LNCAP (cell line): Measurements from ENCODE around the gene SCN8A.

Experiments
- TF ChIP-seq, protein P1 (sequence below): fragments of 450-650 bp; IDR thresholded peaks from 2 replicates; pipeline ENCODE4 v1.5.1; 2017; ENCODE audit warnings: mild to moderate bottlenecking

Gene SCN8A

GRCh38 chr12:51777457-51777856, 186.4 kb downstream of the SCN8A start:
- TF ChIP-seq, protein P1, sequence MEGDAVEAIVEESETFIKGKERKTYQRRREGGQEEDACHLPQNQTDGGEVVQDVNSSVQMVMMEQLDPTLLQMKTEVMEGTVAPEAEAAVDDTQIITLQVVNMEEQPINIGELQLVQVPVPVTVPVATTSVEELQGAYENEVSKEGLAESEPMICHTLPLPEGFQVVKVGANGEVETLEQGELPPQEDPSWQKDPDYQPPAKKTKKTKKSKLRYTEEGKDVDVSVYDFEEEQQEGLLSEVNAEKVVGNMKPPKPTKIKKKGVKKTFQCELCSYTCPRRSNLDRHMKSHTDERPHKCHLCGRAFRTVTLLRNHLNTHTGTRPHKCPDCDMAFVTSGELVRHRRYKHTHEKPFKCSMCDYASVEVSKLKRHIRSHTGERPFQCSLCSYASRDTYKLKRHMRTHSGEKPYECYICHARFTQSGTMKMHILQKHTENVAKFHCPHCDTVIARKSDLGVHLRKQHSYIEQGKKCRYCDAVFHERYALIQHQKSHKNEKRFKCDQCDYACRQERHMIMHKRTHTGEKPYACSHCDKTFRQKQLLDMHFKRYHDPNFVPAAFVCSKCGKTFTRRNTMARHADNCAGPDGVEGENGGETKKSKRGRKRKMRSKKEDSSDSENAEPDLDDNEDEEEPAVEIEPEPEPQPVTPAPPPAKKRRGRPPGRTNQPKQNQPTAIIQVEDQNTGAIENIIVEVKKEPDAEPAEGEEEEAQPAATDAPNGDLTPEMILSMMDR, result no peak

DNA sequence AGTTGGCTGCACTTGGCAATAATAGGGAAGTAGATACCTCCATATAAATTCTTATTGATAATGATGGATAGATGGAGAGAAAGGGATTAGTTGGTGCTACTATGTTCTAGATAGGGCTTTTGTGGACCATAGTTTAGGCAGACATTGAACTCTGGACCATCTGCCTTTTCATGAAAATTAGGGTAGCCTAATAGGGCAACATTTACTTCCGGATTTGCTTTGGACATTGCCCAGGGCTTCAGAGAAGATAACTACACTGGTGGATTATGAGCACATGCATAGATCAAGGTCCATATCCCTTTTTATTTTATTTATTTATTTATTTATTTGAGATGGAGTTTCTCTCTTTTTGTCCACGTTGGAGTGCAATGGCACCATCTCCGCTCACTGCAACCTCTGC, 186.9 kb downstream of the SCN8A start:
- TF ChIP-seq, protein P1, result no peak

- TF ChIP-seq, protein P1, result no peak
Observed at GRCh38 chr12:51779876-51780275, 188.8 kb downstream of the SCN8A start.

GRCh38 chr12:51784688-51785087, 193.7 kb downstream of the SCN8A start:
- TF ChIP-seq, protein P1, result no peak

GRCh38 chr12:51785906-51786305, 194.9 kb downstream of the SCN8A start:
- TF ChIP-seq, protein P1, result no peak

DNA sequence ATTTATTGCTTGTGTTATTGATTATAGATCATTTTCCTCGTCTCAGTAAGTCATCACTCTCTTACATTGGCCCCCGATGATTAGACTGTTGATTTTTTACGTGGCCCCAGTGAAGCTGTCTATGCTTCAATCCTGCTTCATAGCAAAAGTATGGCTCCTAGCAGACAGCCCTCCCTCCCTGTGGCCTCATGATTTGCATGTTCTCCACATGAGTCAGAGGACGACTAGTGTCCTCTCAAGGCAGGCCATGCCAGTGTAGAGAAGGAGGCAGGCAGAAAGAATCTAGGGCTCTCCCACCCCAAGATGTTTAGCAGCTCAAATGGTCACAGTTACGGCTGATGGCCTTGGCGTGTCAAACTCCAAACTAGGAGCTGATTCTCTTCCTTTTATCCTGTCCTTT, 197.8 kb downstream of the SCN8A start:
- TF ChIP-seq, protein P1, result no peak

GRCh38 chr12:51792417-51792816, 201.4 kb downstream of the SCN8A start:
- TF ChIP-seq, protein P1, result no peak

DNA sequence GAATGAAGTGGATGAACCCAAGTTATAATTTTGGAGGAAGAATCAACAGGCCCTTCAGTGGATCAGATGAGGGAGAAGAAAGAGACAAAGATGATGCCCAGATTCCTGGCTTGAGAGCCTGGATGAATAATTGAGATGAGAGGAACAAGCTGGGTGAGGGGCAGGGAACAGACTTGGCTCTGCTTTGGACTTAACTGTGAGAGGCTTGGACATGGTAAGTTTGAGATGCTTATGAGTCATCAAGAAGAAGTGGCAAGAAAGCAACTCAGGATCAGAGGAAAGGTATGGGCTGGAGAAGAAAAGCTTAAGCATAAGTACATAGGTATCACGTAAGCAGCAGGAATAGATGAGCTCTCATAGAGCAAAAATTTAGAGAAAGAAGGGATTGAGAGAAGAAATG, 202.2 kb downstream of the SCN8A start:
- TF ChIP-seq, protein P1, result no peak
